Right lobe of liver (tissue), 4 donors: ENCODE results near the gene TFR2.

Experiments used
- POLR2A ChIP-seq: fragments of 450-650 bp; IDR thresholded peaks from one replicate; pipeline ENCODE4 v1.6.1; 2017; ENCODE audit warnings: antibody characterized with exemption, mild to moderate bottlenecking
- TF ChIP-seq, protein P1 (sequence below), 4 donors: fragments of 200-600 bp in 3 of 4; fragments of 450-650 bp in 1 of 4; IDR thresholded peaks; one replicate each; pipeline versions ENCODE4 v1.5.1 to v1.8.0; 2016 to 2022; ENCODE audit warnings: antibody characterized with exemption in 4 of 4, mild to moderate bottlenecking in 2 of 4
- donor health status: DM: no; HTN: no; CAD: no.
- donor health status: DM: no; HTN: no; CAD: no.
- donor health status: DM: no; HTN: yes; CAD: no.

DNA sequence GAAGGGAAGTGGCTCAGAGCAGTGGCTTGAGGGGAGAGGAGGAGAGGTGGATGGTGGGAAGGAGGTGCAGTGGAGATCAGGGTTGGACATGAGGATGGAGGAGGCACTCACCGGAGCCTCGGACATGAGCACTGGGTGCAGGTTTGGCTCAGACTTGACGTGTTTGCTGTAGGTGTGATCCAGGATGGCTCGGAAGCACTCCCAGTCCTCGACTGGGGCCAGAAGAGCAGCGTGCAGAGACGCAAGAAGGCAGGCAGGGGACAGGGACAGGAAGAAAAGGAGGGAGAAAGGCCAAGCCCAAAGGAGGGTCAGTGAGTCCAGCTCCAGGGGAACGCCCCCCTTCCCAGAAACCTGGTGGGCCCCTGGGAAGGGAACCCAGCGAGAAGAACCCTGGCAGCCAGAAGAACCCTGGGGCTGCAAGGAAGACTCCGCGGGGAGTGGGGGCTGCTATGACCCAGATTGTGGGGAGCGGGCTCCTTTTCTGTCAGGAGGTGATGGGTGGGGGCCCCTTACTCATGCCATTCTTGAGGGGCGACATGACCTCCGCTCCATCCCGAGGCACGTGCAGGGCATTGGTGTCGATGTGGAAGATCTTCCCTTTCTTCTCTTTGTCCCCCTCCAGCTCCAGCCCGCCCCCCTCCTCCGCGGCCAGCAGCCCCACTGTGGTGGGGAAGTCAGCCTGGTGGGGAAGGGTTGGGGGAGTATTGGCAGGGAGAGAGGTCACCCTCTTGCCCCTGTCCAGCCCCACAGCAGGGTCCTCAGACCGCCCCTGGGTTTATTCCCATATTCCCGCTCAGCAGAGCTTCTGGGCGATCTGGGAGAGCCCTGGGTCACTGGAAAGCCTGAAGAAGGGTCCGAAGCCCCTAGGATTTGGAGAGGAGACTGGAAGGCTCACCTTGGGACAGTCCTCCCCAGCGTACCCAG is 13.8 kb upstream of the TFR2 start:
- no peak for TF ChIP-seq POLR2A
- TF ChIP-seq, protein P1, sequence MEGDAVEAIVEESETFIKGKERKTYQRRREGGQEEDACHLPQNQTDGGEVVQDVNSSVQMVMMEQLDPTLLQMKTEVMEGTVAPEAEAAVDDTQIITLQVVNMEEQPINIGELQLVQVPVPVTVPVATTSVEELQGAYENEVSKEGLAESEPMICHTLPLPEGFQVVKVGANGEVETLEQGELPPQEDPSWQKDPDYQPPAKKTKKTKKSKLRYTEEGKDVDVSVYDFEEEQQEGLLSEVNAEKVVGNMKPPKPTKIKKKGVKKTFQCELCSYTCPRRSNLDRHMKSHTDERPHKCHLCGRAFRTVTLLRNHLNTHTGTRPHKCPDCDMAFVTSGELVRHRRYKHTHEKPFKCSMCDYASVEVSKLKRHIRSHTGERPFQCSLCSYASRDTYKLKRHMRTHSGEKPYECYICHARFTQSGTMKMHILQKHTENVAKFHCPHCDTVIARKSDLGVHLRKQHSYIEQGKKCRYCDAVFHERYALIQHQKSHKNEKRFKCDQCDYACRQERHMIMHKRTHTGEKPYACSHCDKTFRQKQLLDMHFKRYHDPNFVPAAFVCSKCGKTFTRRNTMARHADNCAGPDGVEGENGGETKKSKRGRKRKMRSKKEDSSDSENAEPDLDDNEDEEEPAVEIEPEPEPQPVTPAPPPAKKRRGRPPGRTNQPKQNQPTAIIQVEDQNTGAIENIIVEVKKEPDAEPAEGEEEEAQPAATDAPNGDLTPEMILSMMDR (IDR thresholded peaks at IDR 0.05): no peak
